Keratinocyte (primary cell): ENCODE results near the gene ADAM22.

Experiments used
- EZH2 ChIP-seq: IDR thresholded peaks from one replicate; pipeline ENCODE4 v1.6.1; 2012; ENCODE audit warnings: inconsistent platforms, mild to moderate bottlenecking, low read length, moderate library complexity
- TF ChIP-seq, protein P1 (sequence below), 3 experiments: IDR thresholded peaks in 1 of 3; conservative IDR thresholded peaks in 1 of 3; optimal IDR thresholded peaks in 1 of 3; 2 replicates in 2 of 3; 3 replicates in 1 of 3; pipeline versions ENCODE3 to v1.5.1; 2011; ENCODE audit warnings: low read length in 3 of 3, mild to moderate bottlenecking in 3 of 3, moderate library complexity in 2 of 3, control low read depth in 1 of 3, inconsistent platforms in 1 of 3; ENCODE audit not compliant: insufficient read depth in 2 of 3; ENCODE audit errors: extremely low read depth in 1 of 3

DNA sequence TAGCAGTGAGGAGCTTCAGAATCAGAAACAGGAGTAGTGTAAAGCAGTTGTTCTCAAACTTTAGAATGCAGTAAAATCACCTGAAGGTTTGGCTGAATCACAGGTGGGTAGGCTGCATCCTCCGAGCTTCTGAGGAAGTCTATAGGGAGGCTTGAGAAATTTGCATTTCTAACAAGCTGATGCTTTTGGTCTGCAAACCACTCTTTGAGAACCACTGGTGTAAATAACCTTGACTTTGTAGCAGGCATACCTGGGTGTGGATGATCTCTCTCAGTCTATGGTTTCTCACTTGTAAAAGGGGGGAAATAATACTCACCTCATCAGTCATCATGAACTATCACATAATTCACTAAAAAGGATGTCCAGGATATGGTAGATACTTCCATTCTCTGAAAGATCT, 167.7 kb downstream of the ADAM22 start:
- TF ChIP-seq, protein P1, sequence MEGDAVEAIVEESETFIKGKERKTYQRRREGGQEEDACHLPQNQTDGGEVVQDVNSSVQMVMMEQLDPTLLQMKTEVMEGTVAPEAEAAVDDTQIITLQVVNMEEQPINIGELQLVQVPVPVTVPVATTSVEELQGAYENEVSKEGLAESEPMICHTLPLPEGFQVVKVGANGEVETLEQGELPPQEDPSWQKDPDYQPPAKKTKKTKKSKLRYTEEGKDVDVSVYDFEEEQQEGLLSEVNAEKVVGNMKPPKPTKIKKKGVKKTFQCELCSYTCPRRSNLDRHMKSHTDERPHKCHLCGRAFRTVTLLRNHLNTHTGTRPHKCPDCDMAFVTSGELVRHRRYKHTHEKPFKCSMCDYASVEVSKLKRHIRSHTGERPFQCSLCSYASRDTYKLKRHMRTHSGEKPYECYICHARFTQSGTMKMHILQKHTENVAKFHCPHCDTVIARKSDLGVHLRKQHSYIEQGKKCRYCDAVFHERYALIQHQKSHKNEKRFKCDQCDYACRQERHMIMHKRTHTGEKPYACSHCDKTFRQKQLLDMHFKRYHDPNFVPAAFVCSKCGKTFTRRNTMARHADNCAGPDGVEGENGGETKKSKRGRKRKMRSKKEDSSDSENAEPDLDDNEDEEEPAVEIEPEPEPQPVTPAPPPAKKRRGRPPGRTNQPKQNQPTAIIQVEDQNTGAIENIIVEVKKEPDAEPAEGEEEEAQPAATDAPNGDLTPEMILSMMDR (optimal IDR thresholded peaks at IDR 0.05 in 1 of 3, IDR thresholded peaks at IDR 0.05 in 1 of 3, conservative IDR thresholded peaks at IDR 0.05 in 1 of 3; ENCODE audit: extremely low read depth in 1 of 3, insufficient read depth in 2 of 3, low read length in 3 of 3) = no peak
- no peak for TF ChIP-seq EZH2
